Right renal pelvis (tissue), 4 donors: Measurements from ENCODE around the gene QTRT2. TPM values are rescaled to one million over a fixed set of nuclear protein-coding genes. Genes with fewer than 3 reads are reported as not detected.

ENCODE experiments used
- DNase-seq, 4 donors: peaks; one replicate each; pipeline ENCODE4 v3.0.0-alpha.2; 2013; ENCODE audit warnings: low read depth in 4 of 4, low spot score in 3 of 4, missing footprints in 1 of 4
- polyA plus RNA-seq, 4 donors: library from polyadenylated mRNA; unstranded; fragments of 120-200 nt; gene quantifications; one replicate each; pipeline ENCODE4 v1.2.1, GENCODE V29; 2013; ENCODE audit not compliant: insufficient read length in 4 of 4

The QTRT2 gene
- polyA plus RNA-seq, 4 donors, result 24.6 to 30.2 (median 26.6) TPM

- DNase-seq, result no peak
Observed at GRCh38 chr3:114119776-114120175, 63.2 kb downstream of the QTRT2 start.

- no peak for DNase-seq
Observed at GRCh38 chr3:114120211-114120610, 63.7 kb downstream of the QTRT2 start.

GRCh38 chr3:114122027-114122709 is 65.6 kb downstream of the QTRT2 start:
- no peak for DNase-seq

- no peak for DNase-seq
Observed at GRCh38 chr3:114126461-114126860, 69.9 kb downstream of the QTRT2 start.

GRCh38 chr3:114127517-114127916 is 71.0 kb downstream of the QTRT2 start:
- DNase-seq, result no peak

- DNase-seq, result no peak
Observed at GRCh38 chr3:114128231-114128630, 71.7 kb downstream of the QTRT2 start.

GRCh38 chr3:114128826-114129225 is 72.3 kb downstream of the QTRT2 start:
- DNase-seq, result no peak

- DNase-seq, result no peak
Observed at GRCh38 chr3:114132500-114132899, 76.0 kb downstream of the QTRT2 start.

- no peak for DNase-seq
Observed at GRCh38 chr3:114133947-114134346, 77.4 kb downstream of the QTRT2 start.

Other genes with a start within 250 kb of the QTRT2 start
- gene GRAMD1C, start 217.9 kb upstream of the QTRT2 start, polyA plus RNA-seq, result 10 to 100 TPM; 17.2 to 34.7 (median 22.0) TPM
- 10 to 100 TPM in 3 of 4 donors, 1 to 10 TPM in 1; 9.3 to 12.7 (median 11.1) TPM for gene ZDHHC23, start 108.7 kb upstream of the QTRT2 start, polyA plus RNA-seq
- 10 to 100 TPM; 14.2 to 19.1 (median 16.1) TPM for gene CCDC191, start 211 bp upstream of the QTRT2 start, polyA plus RNA-seq
- gene DRD3, start 122.3 kb downstream of the QTRT2 start, polyA plus RNA-seq, result not detected
- under 1 TPM in 1 of 4 donors, not detected in 3; 0.06 TPM for gene ZNF80, start 180.8 kb downstream of the QTRT2 start, polyA plus RNA-seq
- gene TIGIT, start 237.3 kb downstream of the QTRT2 start, polyA plus RNA-seq, result under 1 TPM; 0.07 to 0.11 (median 0.09) TPM